WTC11 (cell line): ENCODE data around the gene MC2R.

Experiments
- AR ChIP-seq: fragments of 250-450 bp; sonication (Bioruptor Pico); IDR thresholded peaks from 2 replicates; pipeline ENCODE4 v1.9.0; 2021; ENCODE audit warnings: mild to moderate bottlenecking
- TF ChIP-seq, protein P1 (sequence below): fragments of 200-600 bp; IDR thresholded peaks from 2 replicates; pipeline ENCODE4 v1.8.0; 2022; ENCODE audit warnings: antibody characterized with exemption
- TF ChIP-seq, protein P2 (sequence below): sonication (generic); formaldehyde crosslinking; IDR thresholded peaks from 2 replicates; pipeline ENCODE4 v1.8.1; 2022; ENCODE audit warnings: low read depth, missing genetic modification reagents, borderline replicate concordance
- TF ChIP-seq, protein P3 (sequence below): sonication (generic); formaldehyde crosslinking; IDR thresholded peaks from 2 replicates; pipeline ENCODE4 v1.8.0; 2023; ENCODE audit warnings: missing genetic modification reagents, mild to moderate bottlenecking, borderline replicate concordance

- TF ChIP-seq, protein P1, sequence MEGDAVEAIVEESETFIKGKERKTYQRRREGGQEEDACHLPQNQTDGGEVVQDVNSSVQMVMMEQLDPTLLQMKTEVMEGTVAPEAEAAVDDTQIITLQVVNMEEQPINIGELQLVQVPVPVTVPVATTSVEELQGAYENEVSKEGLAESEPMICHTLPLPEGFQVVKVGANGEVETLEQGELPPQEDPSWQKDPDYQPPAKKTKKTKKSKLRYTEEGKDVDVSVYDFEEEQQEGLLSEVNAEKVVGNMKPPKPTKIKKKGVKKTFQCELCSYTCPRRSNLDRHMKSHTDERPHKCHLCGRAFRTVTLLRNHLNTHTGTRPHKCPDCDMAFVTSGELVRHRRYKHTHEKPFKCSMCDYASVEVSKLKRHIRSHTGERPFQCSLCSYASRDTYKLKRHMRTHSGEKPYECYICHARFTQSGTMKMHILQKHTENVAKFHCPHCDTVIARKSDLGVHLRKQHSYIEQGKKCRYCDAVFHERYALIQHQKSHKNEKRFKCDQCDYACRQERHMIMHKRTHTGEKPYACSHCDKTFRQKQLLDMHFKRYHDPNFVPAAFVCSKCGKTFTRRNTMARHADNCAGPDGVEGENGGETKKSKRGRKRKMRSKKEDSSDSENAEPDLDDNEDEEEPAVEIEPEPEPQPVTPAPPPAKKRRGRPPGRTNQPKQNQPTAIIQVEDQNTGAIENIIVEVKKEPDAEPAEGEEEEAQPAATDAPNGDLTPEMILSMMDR: no peak
- TF ChIP-seq, protein P2, sequence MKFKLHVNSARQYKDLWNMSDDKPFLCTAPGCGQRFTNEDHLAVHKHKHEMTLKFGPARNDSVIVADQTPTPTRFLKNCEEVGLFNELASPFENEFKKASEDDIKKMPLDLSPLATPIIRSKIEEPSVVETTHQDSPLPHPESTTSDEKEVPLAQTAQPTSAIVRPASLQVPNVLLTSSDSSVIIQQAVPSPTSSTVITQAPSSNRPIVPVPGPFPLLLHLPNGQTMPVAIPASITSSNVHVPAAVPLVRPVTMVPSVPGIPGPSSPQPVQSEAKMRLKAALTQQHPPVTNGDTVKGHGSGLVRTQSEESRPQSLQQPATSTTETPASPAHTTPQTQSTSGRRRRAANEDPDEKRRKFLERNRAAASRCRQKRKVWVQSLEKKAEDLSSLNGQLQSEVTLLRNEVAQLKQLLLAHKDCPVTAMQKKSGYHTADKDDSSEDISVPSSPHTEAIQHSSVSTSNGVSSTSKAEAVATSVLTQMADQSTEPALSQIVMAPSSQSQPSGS (CRISPR knock-in tag): no peak
- TF ChIP-seq, protein P3, sequence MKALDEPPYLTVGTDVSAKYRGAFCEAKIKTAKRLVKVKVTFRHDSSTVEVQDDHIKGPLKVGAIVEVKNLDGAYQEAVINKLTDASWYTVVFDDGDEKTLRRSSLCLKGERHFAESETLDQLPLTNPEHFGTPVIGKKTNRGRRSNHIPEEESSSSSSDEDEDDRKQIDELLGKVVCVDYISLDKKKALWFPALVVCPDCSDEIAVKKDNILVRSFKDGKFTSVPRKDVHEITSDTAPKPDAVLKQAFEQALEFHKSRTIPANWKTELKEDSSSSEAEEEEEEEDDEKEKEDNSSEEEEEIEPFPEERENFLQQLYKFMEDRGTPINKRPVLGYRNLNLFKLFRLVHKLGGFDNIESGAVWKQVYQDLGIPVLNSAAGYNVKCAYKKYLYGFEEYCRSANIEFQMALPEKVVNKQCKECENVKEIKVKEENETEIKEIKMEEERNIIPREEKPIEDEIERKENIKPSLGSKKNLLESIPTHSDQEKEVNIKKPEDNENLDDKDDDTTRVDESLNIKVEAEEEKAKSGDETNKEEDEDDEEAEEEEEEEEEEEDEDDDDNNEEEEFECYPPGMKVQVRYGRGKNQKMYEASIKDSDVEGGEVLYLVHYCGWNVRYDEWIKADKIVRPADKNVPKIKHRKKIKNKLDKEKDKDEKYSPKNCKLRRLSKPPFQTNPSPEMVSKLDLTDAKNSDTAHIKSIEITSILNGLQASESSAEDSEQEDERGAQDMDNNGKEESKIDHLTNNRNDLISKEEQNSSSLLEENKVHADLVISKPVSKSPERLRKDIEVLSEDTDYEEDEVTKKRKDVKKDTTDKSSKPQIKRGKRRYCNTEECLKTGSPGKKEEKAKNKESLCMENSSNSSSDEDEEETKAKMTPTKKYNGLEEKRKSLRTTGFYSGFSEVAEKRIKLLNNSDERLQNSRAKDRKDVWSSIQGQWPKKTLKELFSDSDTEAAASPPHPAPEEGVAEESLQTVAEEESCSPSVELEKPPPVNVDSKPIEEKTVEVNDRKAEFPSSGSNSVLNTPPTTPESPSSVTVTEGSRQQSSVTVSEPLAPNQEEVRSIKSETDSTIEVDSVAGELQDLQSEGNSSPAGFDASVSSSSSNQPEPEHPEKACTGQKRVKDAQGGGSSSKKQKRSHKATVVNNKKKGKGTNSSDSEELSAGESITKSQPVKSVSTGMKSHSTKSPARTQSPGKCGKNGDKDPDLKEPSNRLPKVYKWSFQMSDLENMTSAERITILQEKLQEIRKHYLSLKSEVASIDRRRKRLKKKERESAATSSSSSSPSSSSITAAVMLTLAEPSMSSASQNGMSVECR: no peak
- TF ChIP-seq AR (CRISPR knock-in tag): no peak
Measured at GRCh38 chr18:13912601-13913000, 2.7 kb downstream of the MC2R start.
